ENCODE measurements around the gene USHBP1.

DNA sequence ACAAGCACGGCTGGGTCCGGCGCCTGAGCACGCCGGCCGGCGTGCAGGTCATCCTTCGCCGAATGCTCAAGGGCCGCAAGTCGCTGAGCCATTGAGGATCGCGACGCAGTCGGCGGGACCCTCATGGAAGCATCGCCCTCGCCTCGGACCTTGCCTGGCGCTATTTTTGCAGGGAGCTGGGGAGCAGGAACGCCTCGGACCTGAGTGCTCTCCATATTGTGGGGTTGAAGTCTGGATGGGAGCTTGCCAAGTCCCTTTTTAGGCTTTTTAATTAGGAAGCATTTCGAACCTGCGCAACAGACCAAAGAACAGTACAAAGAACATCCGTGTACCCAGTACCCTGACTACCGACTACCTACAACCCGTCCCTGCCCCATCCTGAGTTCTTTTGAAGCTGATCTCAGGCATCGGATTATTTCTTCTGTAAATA is 41.8 kb upstream of the USHBP1 start:
- TF ChIP-seq, protein P1, sequence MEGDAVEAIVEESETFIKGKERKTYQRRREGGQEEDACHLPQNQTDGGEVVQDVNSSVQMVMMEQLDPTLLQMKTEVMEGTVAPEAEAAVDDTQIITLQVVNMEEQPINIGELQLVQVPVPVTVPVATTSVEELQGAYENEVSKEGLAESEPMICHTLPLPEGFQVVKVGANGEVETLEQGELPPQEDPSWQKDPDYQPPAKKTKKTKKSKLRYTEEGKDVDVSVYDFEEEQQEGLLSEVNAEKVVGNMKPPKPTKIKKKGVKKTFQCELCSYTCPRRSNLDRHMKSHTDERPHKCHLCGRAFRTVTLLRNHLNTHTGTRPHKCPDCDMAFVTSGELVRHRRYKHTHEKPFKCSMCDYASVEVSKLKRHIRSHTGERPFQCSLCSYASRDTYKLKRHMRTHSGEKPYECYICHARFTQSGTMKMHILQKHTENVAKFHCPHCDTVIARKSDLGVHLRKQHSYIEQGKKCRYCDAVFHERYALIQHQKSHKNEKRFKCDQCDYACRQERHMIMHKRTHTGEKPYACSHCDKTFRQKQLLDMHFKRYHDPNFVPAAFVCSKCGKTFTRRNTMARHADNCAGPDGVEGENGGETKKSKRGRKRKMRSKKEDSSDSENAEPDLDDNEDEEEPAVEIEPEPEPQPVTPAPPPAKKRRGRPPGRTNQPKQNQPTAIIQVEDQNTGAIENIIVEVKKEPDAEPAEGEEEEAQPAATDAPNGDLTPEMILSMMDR (IDR thresholded peaks at IDR 0.05): no peak
- no peak for TF ChIP-seq POLR2A (IDR thresholded peaks at IDR 0.05)
